Esophagus squamous epithelium (tissue), 5 donors: ENCODE results near the gene SELENBP1. TPM values are rescaled to one million over a fixed set of nuclear protein-coding genes. Genes with fewer than 3 reads are reported as not detected.

Source experiments
- DNase-seq: peaks from one replicate; lab custom pipeline; 2025; lab: John Stamatoyannopoulos, UW
- H3K27ac ChIP-seq, 4 donors: fragments of 200-600 bp; sonication (generic); one replicate each; pipeline ENCODE4 v1.5.1; 2016 to 2019; ENCODE audit warnings: mild to moderate bottlenecking in 1 of 4
- H3K27me3 ChIP-seq, 4 donors: fragments of 200-600 bp; sonication (generic); 1 replicate in 3 of 4; 2 replicates in 1 of 4; pipeline versions ENCODE4 v1.5.1 to v1.6.0; 2017 to 2021; ENCODE audit warnings: antibody characterized with exemption in 1 of 4
- H3K36me3 ChIP-seq, 3 donors: fragments of 200-600 bp; sonication (generic); one replicate each; pipeline ENCODE4 v1.5.1; 2016 to 2019
- H3K4me1 ChIP-seq, 3 donors: fragments of 200-600 bp; sonication (generic); one replicate each; pipeline ENCODE4 v1.5.1; 2017 to 2019
- H3K4me3 ChIP-seq, 4 donors: fragments of 200-600 bp; sonication (generic); 1 replicate in 3 of 4; 2 replicates in 1 of 4; pipeline ENCODE4 v1.5.1; 2016 to 2019; ENCODE audit warnings: mild to moderate bottlenecking in 2 of 4, moderate library complexity in 1 of 4
- H3K9me3 ChIP-seq, 3 donors: fragments of 200-600 bp; sonication (generic); one replicate each; pipeline ENCODE4 v1.5.1; 2016 to 2019
- CTCF ChIP-seq, 6 experiments: fragments of 450-650 bp in 4 of 6; fragments of 200-600 bp in 2 of 6; sonication (generic) in 2 of 6; IDR thresholded peaks; one replicate each; pipeline ENCODE4 v1.5.1; 2016 to 2019; ENCODE audit warnings: antibody characterized with exemption in 6 of 6, mild to moderate bottlenecking in 4 of 6, moderate library complexity in 4 of 6
- POLR2A ChIP-seq, 4 donors: fragments of 450-650 bp; IDR thresholded peaks; one replicate each; pipeline ENCODE4 v1.6.1; 2017; ENCODE audit warnings: antibody characterized with exemption in 4 of 4, mild to moderate bottlenecking in 4 of 4, moderate library complexity in 3 of 4
- WGBS, 2 donors: methylation state at CpG; one replicate each; pipeline ENCODE4 v1.1.5; 2018; 5-methylcytosine and 5-hydroxymethylcytosine counted together
- intact Hi-C: fragments of 100-400 bp; cut with DNase I; formaldehyde crosslinking; loops from one replicate; pipeline ENCODE4 v1.15.0; 2022
- total RNA-seq, 4 donors: library from RNA; depleted of rRNA; stranded (reverse); fragments of >200 nt; gene quantifications; one replicate each; pipeline ENCODE4 v1.1.0, GENCODE V29; 2016
- donor health status: DM: yes; HTN: yes; CAD: no.

SELENBP1 gene
- total RNA-seq = 10 to 100 TPM in 3 of 4 donors, 1 to 10 TPM in 1; 6.3 to 38.3 (median 28.3) TPM

GRCh38 chr1:151372058-151372934 lies at the start of gene SELENBP1:
SELENBP1 (minus strand) TSS chr1:151372705; CDS start chr1:151372641, 64 bp downstream.
- Histone ChIP-seq H3K4me3 (peak within 1 kb of the TSS; percentile 14 to 65 (median 44)), H3K27me3 (no peaks in the 10 kb centered on the region), H3K36me3 (peaks cover 0 to 23% (median 0%) of the 10 kb centered on the region in 3 donors), H3K4me1 (peaks cover 31 to 60% (median 33%) of the 10 kb centered on the region in 3 donors), H3K27ac (peak within 1 kb of the TSS; percentile 48 to 82 (median 76)), H3K9me3 (no peaks in the 10 kb centered on the region)
- intact Hi-C loops = no loop called here
- 19 to 20% methylated on average over 1 to 7 of the region's 11 CpGs for WGBS, 2 donors
- no peak for DNase-seq
- TF ChIP-seq CTCF (IDR thresholded peaks at IDR 0.05) (no peak), POLR2A (IDR thresholded peaks at IDR 0.05) (peak in 3 of 4 donors; percentile 11 to 68 (median 55))

DNA sequence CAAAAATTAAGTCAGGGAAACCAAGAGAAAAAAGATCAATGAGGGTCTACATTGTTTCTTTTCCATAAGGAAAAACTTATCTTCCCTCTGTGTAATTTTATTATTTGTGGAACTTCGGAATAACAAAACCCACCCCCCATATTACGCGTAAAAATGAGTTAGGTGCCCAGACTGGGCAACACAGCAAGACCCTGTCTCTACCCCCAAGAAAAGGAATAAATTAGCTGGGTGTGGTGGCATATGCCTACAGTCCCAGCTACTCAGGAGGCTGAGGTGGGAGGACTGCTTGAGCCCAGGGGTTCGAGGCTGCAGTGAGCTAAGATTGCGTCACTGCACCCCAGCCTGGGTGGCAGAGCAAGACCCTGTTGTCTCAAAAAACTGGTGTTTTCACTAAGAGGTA lies 47.3 kb upstream of the SELENBP1 start:
- TF ChIP-seq CTCF (IDR thresholded peaks at IDR 0.05) = no peak
- TF ChIP-seq POLR2A (IDR thresholded peaks at IDR 0.05) = no peak
- no peak for DNase-seq
- Histone ChIP-seq H3K4me1 (no peaks in the 10 kb centered on the region), H3K9me3 (no peaks in the 10 kb centered on the region), H3K4me3 (no peak overlapping the region), H3K27me3 (no peaks in the 10 kb centered on the region), H3K36me3 (peaks cover 0 to 100% (median 17%) of the 10 kb centered on the region in 3 donors), H3K27ac (no peak overlapping the region)
- 73 to 95% methylated on average over 4 to 5 of the region's 5 CpGs for WGBS, 2 donors
- intact Hi-C loops = no loop called here

DNA sequence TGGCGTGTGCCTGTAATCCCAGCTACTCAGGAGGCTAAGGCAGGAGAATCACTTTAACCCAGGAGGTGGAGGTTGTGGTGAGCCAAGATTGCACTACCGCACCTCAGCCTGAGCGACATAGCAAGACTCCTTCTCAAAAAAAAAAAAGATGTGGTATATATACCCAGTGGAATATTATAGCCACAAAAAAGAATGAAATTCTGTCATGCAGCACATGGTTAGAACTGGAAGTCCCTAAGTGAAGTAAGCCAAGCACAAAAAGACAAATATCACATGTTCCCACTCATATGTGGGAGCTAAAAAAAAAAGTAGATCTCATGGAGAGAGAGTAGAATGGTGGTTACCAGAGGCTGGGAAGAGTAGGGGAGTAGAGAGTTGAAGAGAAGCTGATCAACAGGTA lies 45.6 kb upstream of the SELENBP1 start:
- intact Hi-C loops = no loop called here
- TF ChIP-seq POLR2A (IDR thresholded peaks at IDR 0.05) (no peak), CTCF (IDR thresholded peaks at IDR 0.05) (no peak)
- Histone ChIP-seq H3K36me3 (peaks cover 0 to 100% (median 14%) of the 10 kb centered on the region in 3 donors), H3K4me1 (no peaks in the 10 kb centered on the region), H3K4me3 (no peak overlapping the region), H3K9me3 (no peaks in the 10 kb centered on the region), H3K27me3 (no peaks in the 10 kb centered on the region), H3K27ac (no peak overlapping the region)
- WGBS, 2 donors = 93 to 100% methylated on average over 3 of the region's 3 CpGs
- DNase-seq = no peak

DNA sequence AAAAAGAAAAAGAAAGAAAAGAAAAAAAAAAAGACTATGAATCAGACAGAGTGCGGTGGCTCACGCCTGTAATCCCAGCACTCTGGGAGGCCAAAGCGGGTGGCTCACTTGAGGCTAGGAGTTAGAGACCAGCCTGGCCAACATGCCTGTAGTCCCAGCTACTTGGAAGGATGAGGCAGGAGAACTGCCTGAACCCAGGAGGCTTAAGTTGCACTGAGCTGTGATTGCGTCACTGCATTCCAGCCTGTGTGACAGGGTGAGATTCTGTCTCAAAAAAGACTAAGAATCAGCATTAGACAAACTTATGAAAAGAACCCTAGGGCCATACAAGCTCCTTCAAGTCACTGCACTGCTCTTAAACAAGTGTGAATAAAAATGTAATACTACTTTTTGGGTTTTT lies 43.7 kb upstream of the SELENBP1 start:
- H3K36me3 ChIP-seq = peaks cover 0 to 100% (median 13%) of the 10 kb centered on the region in 3 donors
- intact Hi-C loops = no loop called here
- WGBS, 2 donors = 98% methylated on average over 4 of the region's 4 CpGs

More for the DNA sequence above, 43.7 kb upstream of the SELENBP1 start:
- Histone ChIP-seq H3K4me1 (no peaks in the 10 kb centered on the region), H3K27me3 (no peaks in the 10 kb centered on the region), H3K9me3 (no peaks in the 10 kb centered on the region), H3K27ac (no peak overlapping the region), H3K4me3 (no peak overlapping the region)
- DNase-seq = no peak
- TF ChIP-seq CTCF (IDR thresholded peaks at IDR 0.05) (no peak), POLR2A (IDR thresholded peaks at IDR 0.05) (no peak)
